Measurements from ENCODE around the gene EHF.

EHF gene

DNA sequence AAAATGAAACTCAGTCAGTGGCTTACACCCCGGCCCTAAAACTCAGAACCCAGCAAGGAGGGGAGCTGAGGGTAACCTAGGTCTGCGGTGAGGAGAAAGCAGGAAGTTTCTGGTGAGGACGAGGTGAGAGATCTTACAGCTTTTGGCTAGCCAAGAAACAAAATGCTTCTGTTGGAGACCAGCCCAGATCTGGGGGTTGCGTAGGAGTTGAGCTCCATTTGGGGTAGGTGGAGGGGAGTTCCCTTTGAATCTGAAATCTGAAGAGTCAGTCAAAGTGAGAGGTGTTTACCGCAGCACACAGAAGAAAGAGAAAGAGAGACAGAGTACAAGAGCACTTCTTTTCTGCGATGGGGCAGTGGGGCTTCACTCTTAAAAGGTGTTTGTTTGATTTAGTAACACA lies 29.6 kb downstream of the EHF start:
- DNase-seq (ENCODE audit: low read depth) = peak; percentile 94
- TF ChIP-seq, protein P1, sequence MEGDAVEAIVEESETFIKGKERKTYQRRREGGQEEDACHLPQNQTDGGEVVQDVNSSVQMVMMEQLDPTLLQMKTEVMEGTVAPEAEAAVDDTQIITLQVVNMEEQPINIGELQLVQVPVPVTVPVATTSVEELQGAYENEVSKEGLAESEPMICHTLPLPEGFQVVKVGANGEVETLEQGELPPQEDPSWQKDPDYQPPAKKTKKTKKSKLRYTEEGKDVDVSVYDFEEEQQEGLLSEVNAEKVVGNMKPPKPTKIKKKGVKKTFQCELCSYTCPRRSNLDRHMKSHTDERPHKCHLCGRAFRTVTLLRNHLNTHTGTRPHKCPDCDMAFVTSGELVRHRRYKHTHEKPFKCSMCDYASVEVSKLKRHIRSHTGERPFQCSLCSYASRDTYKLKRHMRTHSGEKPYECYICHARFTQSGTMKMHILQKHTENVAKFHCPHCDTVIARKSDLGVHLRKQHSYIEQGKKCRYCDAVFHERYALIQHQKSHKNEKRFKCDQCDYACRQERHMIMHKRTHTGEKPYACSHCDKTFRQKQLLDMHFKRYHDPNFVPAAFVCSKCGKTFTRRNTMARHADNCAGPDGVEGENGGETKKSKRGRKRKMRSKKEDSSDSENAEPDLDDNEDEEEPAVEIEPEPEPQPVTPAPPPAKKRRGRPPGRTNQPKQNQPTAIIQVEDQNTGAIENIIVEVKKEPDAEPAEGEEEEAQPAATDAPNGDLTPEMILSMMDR (IDR thresholded peaks at IDR 0.05; ENCODE audit: insufficient read depth, low read depth, low read length, missing control alignments) = no peak
- no peak overlapping the region for H3K4me3 ChIP-seq (ENCODE audit: low read depth, low read length)

DNA sequence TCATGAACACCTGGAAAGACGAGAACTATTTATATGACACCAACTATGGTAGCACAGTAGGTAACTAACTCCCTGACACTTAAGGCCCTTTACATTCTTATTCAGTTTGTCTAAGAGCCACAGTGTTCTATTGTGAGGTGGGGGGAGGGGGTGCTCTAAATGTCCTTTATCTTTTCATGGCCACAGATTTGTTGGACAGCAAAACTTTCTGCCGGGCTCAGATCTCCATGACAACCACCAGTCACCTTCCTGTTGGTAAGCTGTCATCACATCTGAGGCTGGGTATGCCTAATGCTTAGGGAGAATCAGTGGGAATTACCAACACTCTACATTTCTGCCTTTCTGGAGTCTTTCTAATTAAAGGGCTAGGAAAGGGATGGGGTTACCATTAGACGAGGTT lies 30.7 kb downstream of the EHF start:
- no peak for DNase-seq (ENCODE audit: low read depth)
- H3K4me3 ChIP-seq (ENCODE audit: low read depth, low read length) = no peak overlapping the region
- TF ChIP-seq, protein P1 (IDR thresholded peaks at IDR 0.05; ENCODE audit: insufficient read depth, low read depth, low read length, missing control alignments) = no peak

DNA sequence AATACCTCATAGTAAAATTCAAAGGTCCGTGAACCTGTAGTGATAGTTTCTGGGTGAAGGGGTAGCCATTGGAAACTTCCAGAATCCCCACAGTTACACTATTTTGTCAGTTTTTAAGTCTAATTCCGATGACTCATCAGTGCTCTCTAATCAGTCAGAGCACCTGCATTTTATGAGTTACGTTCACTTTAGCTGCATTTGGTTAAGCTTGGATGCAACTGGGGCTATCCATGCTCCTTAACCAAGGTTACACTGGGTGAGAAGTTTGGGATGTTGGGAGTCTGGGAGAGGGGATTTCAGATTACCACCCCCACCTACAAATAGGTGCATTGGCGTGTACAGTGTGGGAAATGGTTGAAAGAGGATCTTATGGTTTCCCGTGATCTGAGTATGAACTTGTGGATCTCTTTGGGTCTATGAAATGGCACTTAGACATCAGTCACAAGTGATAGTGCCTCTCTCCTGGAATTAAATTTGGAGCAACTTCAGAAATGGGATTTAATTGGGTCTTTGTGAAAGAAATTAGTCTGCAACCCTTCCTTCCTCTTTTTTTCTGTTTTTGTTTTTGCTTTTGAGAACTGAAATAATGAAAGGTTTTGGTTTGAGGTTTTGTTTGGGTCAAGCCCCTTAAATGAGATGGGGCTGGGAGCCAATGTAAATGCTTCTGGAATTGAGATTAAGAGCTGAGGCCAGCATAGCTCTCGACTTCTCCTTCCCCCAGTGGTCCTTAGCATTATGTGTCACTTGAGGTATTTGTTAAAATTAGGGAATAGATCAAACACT lies 31.5 kb downstream of the EHF start:
- no peak overlapping the region for H3K4me3 ChIP-seq (ENCODE audit: low read depth, low read length)
- peak; percentile 39 for DNase-seq (ENCODE audit: low read depth)
- TF ChIP-seq, protein P1 (IDR thresholded peaks at IDR 0.05; ENCODE audit: insufficient read depth, low read depth, low read length, missing control alignments) = no peak

DNA sequence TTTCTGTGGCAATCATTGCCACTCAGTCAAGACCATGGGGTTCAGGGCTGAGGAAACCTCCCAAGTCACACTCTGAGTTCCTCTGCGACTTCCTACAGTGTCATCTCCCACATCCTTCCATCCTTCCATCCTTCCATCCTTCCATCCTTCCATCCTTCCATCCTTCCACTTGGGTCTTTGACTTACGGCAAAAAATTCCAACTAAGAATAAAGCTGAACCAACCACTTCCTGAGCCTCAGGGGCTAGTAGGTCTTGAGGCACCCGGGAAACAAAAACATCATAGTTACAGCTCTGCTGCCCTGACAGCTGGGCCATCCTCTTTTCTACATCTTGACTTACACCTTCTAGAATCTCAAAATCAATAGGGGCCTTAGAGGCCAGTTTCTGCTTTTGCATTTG lies 32.1 kb downstream of the EHF start:
- no peak overlapping the region for H3K4me3 ChIP-seq (ENCODE audit: low read depth, low read length)
- no peak for DNase-seq (ENCODE audit: low read depth)
- TF ChIP-seq, protein P1 (IDR thresholded peaks at IDR 0.05; ENCODE audit: insufficient read depth, low read depth, low read length, missing control alignments) = no peak

DNA sequence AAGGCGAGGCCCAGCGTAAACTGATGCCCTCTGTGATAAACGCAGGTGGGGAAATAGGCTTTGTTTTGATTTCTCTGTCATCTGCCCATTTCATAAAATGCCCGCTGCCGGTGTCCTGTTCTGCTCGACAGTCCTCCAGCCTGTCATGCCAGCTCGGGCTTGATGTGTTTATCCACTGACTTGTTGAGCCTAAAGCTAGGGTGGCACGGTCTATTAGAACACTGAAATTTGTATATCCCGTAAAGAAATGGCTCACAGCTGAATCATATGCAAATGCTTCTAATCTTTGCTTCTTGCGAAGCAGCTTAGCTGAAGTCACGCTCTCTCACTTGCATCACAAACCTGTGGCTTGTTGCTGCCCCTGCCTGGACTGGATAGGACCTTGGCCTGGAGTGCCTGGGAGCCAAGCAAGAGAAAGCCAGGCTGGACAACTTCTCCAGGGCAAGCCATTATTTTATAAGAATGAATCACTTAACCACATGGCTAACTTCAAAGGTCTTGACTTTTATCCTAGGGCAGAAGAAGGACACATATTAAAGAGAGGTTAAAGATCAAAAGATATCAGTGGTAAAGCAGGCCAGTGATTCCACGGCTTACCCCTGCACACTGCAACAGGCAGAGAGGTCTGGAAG lies 33.1 kb downstream of the EHF start:
- no peak overlapping the region for H3K4me3 ChIP-seq (ENCODE audit: low read depth, low read length)
- TF ChIP-seq, protein P1 (IDR thresholded peaks at IDR 0.05; ENCODE audit: insufficient read depth, low read depth, low read length, missing control alignments) = no peak
- DNase-seq (ENCODE audit: low read depth) = no peak

DNA sequence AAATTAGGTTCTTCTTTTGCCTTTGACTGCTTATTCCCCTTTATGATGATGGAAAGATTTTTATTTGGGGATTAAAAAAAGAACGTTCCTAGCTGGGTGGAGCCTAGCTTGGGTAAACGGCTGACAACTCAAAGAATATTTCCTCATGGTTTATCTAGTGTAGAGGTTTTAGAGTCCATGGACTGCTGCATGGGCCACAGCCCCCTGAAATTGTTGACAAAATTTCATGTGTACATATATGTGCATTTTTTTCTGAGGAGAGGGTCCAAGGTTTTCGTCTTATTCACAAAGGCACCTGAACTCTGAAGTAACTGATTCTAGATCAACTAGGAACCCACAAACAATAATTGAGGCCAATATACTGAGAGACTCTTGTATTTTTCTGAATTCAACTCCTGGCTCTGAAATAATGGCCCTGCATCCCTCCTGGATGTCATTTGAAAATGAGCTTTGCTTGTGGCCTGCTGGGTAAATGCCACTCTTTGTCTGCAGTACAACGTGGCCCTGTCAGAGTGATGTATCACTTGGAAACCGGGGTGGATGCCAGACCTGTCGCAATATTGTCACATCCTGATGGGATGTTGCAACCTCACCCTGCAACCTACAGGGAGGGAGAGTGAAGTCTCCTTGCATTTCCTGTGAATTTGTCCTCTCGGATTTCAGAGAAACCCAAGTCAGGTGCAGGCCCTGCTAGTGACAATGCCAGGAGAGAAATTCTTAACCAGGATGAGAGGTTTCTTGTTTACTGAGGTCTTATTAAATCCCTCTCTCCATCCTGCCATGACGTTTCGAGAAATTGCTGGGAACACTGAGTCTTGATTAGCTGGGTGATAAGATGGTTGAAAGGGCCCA lies 33.8 kb downstream of the EHF start:
- TF ChIP-seq, protein P1 (IDR thresholded peaks at IDR 0.05; ENCODE audit: insufficient read depth, low read depth, low read length, missing control alignments) = no peak
- no peak for DNase-seq (ENCODE audit: low read depth)
- no peak overlapping the region for H3K4me3 ChIP-seq (ENCODE audit: low read depth, low read length)

Measured in GM12865 (cell line).